RWPE2 (cell line): ENCODE measurements around the gene TRIM14.

Source experiments
- ATAC-seq: fragments of 200-7000 bp; cut with Tn5 transposase; 3 replicates; pipeline ENCODE4 v1.9.1; 2021; ENCODE audit warnings: low read depth
- DNase-seq: peaks from one replicate; pipeline ENCODE4 v3.0.0-alpha.2; 2020; ENCODE audit warnings: low spot score
- H3K27ac ChIP-seq: fragments of 450-650 bp; 2 replicates; pipeline ENCODE4 v1.5.1; 2017; ENCODE audit warnings: mild to moderate bottlenecking; ENCODE audit not compliant: poor library complexity, severe bottlenecking
- H3K27me3 ChIP-seq: fragments of 250-450 bp; sonication (Bioruptor Pico); 2 replicates; pipeline ENCODE4 v1.5.1; 2021; ENCODE audit warnings: mild to moderate bottlenecking, moderate library complexity; ENCODE audit not compliant: insufficient read depth, poor library complexity, severe bottlenecking
- H3K36me3 ChIP-seq: fragments of 250-450 bp; sonication (Bioruptor Pico); 2 replicates; pipeline ENCODE4 v1.5.1; 2020; ENCODE audit warnings: low read depth, mild to moderate bottlenecking, moderate library complexity
- H3K4me1 ChIP-seq: fragments of 250-450 bp; sonication (Bioruptor Pico); 2 replicates; pipeline ENCODE4 v1.5.1; 2021; ENCODE audit warnings: mild to moderate bottlenecking, moderate library complexity; ENCODE audit not compliant: insufficient read depth, poor library complexity, severe bottlenecking
- H3K4me3 ChIP-seq: fragments of 250-450 bp; sonication (Bioruptor Pico); 2 replicates; pipeline ENCODE4 v1.5.1; 2021; ENCODE audit warnings: mild to moderate bottlenecking, moderate library complexity; ENCODE audit not compliant: severe bottlenecking
- H3K9me3 ChIP-seq: fragments of 250-450 bp; sonication (Bioruptor Pico); 2 replicates; pipeline ENCODE4 v1.5.1; 2021; ENCODE audit warnings: mild to moderate bottlenecking, moderate library complexity; ENCODE audit not compliant: severe bottlenecking
- TF ChIP-seq, protein P1 (sequence below): fragments of 450-650 bp; IDR thresholded peaks from one replicate; pipeline ENCODE4 v1.5.1; 2017; ENCODE audit warnings: mild to moderate bottlenecking, moderate library complexity; ENCODE audit not compliant: poor library complexity, severe bottlenecking

TRIM14 gene

DNA sequence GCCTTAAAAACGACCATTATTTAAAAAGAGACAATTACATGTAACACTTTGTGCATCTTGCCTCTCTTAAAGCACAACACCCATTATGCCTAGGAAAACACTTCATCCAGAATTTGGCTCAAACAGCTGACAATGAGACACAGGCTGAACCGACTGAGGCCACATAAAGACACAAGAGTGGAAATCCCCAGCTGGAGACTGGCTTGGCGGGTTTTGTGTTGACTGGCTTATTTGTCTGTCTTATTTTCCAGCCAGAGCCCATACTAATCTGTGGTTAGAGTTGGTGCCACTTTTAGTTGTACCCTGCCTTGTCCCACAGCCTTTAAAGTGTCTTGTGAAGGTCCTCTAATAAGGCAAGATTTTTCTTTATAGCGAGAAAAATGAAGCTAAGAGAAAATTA lies 21.2 kb downstream of the TRIM14 start:
- Histone ChIP-seq H3K36me3 (peaks cover 34% of the 10 kb centered on the region), H3K4me3 (no peak overlapping the region), H3K27ac (no peak overlapping the region), H3K27me3 (no peaks in the 10 kb centered on the region), H3K9me3 (no peaks in the 10 kb centered on the region), H3K4me1 (no peaks in the 10 kb centered on the region)
- ATAC-seq: no peak
- TF ChIP-seq, protein P1, sequence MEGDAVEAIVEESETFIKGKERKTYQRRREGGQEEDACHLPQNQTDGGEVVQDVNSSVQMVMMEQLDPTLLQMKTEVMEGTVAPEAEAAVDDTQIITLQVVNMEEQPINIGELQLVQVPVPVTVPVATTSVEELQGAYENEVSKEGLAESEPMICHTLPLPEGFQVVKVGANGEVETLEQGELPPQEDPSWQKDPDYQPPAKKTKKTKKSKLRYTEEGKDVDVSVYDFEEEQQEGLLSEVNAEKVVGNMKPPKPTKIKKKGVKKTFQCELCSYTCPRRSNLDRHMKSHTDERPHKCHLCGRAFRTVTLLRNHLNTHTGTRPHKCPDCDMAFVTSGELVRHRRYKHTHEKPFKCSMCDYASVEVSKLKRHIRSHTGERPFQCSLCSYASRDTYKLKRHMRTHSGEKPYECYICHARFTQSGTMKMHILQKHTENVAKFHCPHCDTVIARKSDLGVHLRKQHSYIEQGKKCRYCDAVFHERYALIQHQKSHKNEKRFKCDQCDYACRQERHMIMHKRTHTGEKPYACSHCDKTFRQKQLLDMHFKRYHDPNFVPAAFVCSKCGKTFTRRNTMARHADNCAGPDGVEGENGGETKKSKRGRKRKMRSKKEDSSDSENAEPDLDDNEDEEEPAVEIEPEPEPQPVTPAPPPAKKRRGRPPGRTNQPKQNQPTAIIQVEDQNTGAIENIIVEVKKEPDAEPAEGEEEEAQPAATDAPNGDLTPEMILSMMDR: no peak
- no peak for DNase-seq

DNA sequence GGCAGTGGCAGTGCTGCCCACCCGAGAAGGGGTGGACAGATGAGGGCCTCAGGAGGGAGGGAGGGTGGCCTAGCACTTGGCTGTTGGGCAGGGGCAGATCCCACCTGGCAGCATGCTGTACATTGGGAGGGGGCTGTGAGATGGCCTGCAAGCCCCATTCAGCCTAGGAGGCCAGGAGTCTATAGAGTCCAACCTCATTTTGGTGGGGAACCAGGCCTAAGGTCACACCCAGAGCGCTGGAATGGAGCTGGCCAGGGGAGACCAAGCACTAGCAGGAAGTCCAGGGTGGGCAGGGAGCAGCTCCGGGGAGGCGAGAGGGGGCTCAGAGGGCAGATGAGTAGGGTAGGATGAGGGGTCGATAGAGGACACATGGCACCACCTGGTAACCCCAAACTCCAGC lies 22.9 kb downstream of the TRIM14 start:
- H3K4me3 ChIP-seq: no peak overlapping the region
- ATAC-seq (no peak), DNase-seq (no peak)
- H3K4me1 ChIP-seq: no peaks in the 10 kb centered on the region
- H3K36me3 ChIP-seq: peaks cover 38% of the 10 kb centered on the region
- H3K9me3 ChIP-seq: no peaks in the 10 kb centered on the region
- TF ChIP-seq, protein P1: no peak
- H3K27ac ChIP-seq: no peak overlapping the region
- no peaks in the 10 kb centered on the region for H3K27me3 ChIP-seq

DNA sequence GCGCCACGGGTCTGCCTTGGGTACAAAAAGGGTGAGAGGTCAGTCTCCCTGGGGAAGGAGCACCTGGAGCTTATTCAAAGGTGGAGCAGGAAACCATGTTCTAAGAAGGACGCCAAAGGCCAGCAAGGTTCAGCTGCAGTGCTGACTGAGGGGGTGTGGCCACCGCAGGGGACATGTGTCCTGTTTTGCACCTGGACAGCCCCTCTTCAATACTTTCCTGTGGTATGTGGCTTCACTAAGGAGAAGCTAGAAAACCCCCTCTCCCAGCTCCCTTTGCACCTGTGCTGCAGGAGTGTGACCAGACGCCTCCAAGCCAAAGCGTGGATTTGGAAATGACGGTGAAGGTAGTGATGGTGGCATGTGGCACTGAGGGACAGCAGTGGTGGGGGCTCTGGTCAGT lies 23.6 kb downstream of the TRIM14 start:
- H3K36me3 ChIP-seq: peaks cover 33% of the 10 kb centered on the region
- H3K9me3 ChIP-seq: no peaks in the 10 kb centered on the region
- no peaks in the 10 kb centered on the region for H3K27me3 ChIP-seq
- no peaks in the 10 kb centered on the region for H3K4me1 ChIP-seq
- no peak for ATAC-seq
- H3K4me3 ChIP-seq: no peak overlapping the region
- H3K27ac ChIP-seq: no peak overlapping the region
- DNase-seq: no peak
- TF ChIP-seq, protein P1: no peak

DNA sequence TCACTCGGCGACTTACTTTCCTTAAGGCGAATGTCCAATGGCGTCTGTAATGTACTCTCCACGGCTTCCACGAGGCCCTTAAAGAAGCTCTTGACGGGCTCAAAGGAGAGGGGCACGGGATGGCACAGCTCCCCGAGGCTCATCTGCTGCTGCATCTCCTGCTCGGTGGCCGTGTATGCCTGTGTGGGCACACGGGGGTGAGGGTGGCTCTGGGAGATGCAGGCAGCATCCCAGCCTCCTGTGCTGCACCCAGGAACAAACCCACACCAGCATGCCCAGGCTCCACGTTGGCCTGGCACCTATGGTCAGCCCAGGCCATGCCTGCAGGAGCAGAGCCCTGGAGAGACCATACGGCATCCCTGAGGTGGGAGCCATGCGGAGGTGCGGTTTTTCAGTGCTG lies 24.2 kb downstream of the TRIM14 start:
- Histone ChIP-seq H3K4me3 (no peak overlapping the region), H3K36me3 (peaks cover 28% of the 10 kb centered on the region), H3K4me1 (no peaks in the 10 kb centered on the region), H3K27ac (no peak overlapping the region), H3K27me3 (no peaks in the 10 kb centered on the region), H3K9me3 (no peaks in the 10 kb centered on the region)
- TF ChIP-seq, protein P1: no peak
- DNase-seq (no peak), ATAC-seq (no peak)

DNA sequence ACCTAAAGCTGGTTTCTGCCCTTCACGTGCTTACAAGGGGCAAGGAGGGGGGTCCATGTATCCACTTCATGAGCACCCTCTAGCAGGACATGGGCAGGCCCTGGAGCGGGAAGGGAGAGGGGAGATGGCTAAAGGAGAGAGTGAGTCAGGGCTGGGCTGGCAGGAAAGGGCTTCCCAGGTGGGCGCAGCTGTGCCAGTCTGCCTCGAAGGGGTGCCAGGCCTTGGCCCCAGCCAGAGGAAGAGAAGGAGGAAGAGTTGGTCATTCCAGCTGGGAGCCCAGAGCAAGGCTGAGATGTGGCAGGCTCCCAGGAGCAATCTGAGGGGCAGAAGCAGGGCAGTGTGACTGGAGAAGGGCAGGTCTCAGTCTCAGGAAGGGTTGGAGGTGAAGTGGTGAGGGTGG lies 24.7 kb downstream of the TRIM14 start:
- DNase-seq (no peak), ATAC-seq (no peak)
- no peak overlapping the region for H3K4me3 ChIP-seq
- TF ChIP-seq, protein P1: no peak
- no peak overlapping the region for H3K27ac ChIP-seq
- H3K4me1 ChIP-seq: no peaks in the 10 kb centered on the region
- no peaks in the 10 kb centered on the region for H3K9me3 ChIP-seq
- peaks cover 22% of the 10 kb centered on the region for H3K36me3 ChIP-seq
- H3K27me3 ChIP-seq: no peaks in the 10 kb centered on the region
